NOMO-1 treated with dmso at 0.1 percent for 144 hours (cell line): ENCODE measurements around the gene TOMM70.
A peak's percentile ranks its signal among the peaks of the same experiment; 100 is the strongest.
"Not testable (repeated sequence)": the region's sequence is repeated elsewhere in the genome, so short reads cannot be mapped to it uniquely, and the experiment has no call there.

ENCODE experiments used
- DNase-seq: peaks from one replicate; lab custom pipeline; 2025; ENCODE audit not compliant: unreplicated experiment; lab: John Stamatoyannopoulos, UW

The TOMM70 gene

GRCh38 chr3:100400780-100401673 lies at the start of gene TOMM70, which contains the start of gene LNP1:
TSS of gene TOMM70 (minus strand) at chr3:100401089. CDS start at chr3:100400949, 140 bp downstream.
TSS of gene LNP1 (plus strand) at chr3:100401539. CDS start at chr3:100429730, 28,191 bp downstream.
- peak; percentile 93 for DNase-seq

GRCh38 chr3:100449214-100449613 lies 48.3 kb upstream of the TOMM70 start:
- DNase-seq = no peak

- DNase-seq = no peak
Observed at GRCh38 chr3:100448079-100448478, 47.2 kb upstream of the TOMM70 start.

- DNase-seq = not testable (repeated sequence)
Observed at GRCh38 chr3:100447067-100447466, 46.2 kb upstream of the TOMM70 start.

- DNase-seq = no peak
Observed at GRCh38 chr3:100443690-100444089, 42.8 kb upstream of the TOMM70 start.

GRCh38 chr3:100440895-100441294 lies 40.0 kb upstream of the TOMM70 start:
- DNase-seq = no peak

GRCh38 chr3:100438623-100438974 lies 37.7 kb upstream of the TOMM70 start:
- DNase-seq = no peak

GRCh38 chr3:100437721-100438622 lies 37.1 kb upstream of the TOMM70 start:
- DNase-seq = no peak

GRCh38 chr3:100436951-100437350 lies 36.1 kb upstream of the TOMM70 start:
- no peak for DNase-seq

GRCh38 chr3:100429187-100429716 lies 28.4 kb upstream of the TOMM70 start:
- no peak for DNase-seq

- DNase-seq = no peak
Observed at GRCh38 chr3:100427699-100428098, 26.8 kb upstream of the TOMM70 start.

- no peak for DNase-seq
Observed at GRCh38 chr3:100426067-100426682, 25.3 kb upstream of the TOMM70 start.

GRCh38 chr3:100425316-100425715 lies 24.4 kb upstream of the TOMM70 start:
- DNase-seq = no peak

GRCh38 chr3:100424261-100424660 lies 23.4 kb upstream of the TOMM70 start:
- DNase-seq = no peak

- DNase-seq = no peak
Observed at GRCh38 chr3:100423611-100424010, 22.7 kb upstream of the TOMM70 start.

- no peak for DNase-seq
Observed at GRCh38 chr3:100420885-100421284, 20.0 kb upstream of the TOMM70 start.

- DNase-seq = peak; percentile 35
Observed at GRCh38 chr3:100419406-100419805, 18.5 kb upstream of the TOMM70 start.

GRCh38 chr3:100416863-100417262 lies 16.0 kb upstream of the TOMM70 start:
- no peak for DNase-seq

- no peak for DNase-seq
Observed at GRCh38 chr3:100416176-100416575, 15.3 kb upstream of the TOMM70 start.

GRCh38 chr3:100413613-100414012 lies 12.7 kb upstream of the TOMM70 start:
- DNase-seq = no peak
